Body of pancreas (tissue), 4 donors: ENCODE data around the gene MCF2L2.

Source experiments
- POLR2A ChIP-seq, 3 donors: fragments of 450-650 bp; IDR thresholded peaks; one replicate each; pipeline ENCODE4 v1.6.1; 2016; ENCODE audit warnings: antibody characterized with exemption in 3 of 3, mild to moderate bottlenecking in 2 of 3
- TF ChIP-seq, protein P1 (sequence below), 7 experiments: fragments of 450-650 bp in 4 of 7; fragments of 200-600 bp in 3 of 7; sonication (generic) in 3 of 7; IDR thresholded peaks; one replicate each; pipeline ENCODE4 v1.5.1; 2016 to 2019; ENCODE audit warnings: antibody characterized with exemption in 7 of 7

DNA sequence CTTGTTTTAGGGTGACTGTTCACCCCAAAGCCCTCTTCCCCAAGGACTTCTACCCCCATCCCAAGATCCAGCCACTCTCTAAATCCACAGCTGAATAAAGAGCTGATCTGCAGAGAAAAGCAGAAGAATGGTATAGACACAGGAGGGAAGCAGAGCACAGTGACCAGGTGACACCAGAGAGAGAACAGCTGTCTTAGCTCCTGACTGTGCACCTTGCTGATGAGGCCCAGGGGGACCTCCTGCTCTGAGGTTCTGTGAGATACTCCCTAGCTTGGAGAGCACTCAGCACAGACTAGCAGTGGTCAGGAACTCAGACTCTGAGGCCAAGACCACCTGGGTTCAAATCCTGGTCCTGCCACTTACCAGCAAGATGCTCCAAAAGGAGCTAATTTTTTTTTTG lies 17.7 kb downstream of the MCF2L2 start:
- TF ChIP-seq, protein P1, sequence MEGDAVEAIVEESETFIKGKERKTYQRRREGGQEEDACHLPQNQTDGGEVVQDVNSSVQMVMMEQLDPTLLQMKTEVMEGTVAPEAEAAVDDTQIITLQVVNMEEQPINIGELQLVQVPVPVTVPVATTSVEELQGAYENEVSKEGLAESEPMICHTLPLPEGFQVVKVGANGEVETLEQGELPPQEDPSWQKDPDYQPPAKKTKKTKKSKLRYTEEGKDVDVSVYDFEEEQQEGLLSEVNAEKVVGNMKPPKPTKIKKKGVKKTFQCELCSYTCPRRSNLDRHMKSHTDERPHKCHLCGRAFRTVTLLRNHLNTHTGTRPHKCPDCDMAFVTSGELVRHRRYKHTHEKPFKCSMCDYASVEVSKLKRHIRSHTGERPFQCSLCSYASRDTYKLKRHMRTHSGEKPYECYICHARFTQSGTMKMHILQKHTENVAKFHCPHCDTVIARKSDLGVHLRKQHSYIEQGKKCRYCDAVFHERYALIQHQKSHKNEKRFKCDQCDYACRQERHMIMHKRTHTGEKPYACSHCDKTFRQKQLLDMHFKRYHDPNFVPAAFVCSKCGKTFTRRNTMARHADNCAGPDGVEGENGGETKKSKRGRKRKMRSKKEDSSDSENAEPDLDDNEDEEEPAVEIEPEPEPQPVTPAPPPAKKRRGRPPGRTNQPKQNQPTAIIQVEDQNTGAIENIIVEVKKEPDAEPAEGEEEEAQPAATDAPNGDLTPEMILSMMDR (IDR thresholded peaks at IDR 0.05) = no peak
- TF ChIP-seq POLR2A (IDR thresholded peaks at IDR 0.05) = no peak
